IPS DF 4.7 (cell line): ENCODE results near the gene CEP250.
A peak's percentile ranks its signal among the peaks of the same experiment; 100 is the strongest.
"Not testable (repeated sequence)": the region's sequence is repeated elsewhere in the genome, so short reads cannot be mapped to it uniquely, and the experiment has no call there.

Source experiments
- DNase-seq: peaks from one replicate; pipeline ENCODE4 v3.0.0-alpha.2; 2013; ENCODE audit warnings: low spot score; ENCODE audit errors: extremely low read depth

Gene CEP250

GRCh38 chr20:35454881-35455609 lies at the start of gene CEP250:
Gene CEP250, plus strand, starts transcription at chr20:35455598. Its CDS starts 6,770 bp downstream, at chr20:35462368.
- DNase-seq, result peak; percentile 72

DNA sequence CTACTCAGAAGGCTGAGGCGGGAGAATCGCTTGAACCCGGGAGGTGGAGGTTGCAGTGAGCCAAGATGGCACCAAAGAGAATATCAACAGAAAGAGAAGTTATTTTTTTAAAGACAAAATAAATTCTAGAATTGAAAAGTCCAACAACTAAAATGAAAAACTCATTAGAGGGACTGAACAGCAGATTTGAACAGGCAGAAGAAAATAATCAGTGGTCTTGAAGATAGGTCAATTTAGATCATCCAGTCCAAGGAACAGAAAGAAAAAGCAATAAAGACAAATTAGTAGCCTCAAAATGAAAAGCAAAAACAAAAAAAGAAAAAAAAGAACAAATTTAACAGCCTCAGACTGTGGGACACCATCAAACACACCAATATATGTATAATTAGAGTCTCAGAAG lies 49.6 kb upstream of the CEP250 start:
- no peak for DNase-seq

DNA sequence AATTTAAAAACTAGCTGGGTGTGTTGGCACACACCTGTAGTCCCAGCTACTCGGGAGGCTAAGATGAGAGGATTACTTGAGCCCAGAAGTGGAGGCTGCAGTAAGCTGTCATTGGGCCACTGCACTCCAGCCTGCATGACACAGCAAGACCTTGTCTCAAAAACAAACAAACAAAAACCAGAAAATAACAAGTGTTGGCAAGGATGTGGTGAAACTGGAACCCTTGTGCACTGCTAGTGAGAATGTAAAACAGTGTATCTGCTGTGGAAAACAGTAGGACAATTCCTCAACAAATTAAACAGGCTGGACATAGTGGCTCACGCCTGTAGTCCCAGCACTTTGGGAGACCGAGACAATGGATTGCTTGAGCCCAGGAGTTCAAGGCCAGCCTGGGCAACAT lies 47.1 kb upstream of the CEP250 start:
- no peak for DNase-seq

DNA sequence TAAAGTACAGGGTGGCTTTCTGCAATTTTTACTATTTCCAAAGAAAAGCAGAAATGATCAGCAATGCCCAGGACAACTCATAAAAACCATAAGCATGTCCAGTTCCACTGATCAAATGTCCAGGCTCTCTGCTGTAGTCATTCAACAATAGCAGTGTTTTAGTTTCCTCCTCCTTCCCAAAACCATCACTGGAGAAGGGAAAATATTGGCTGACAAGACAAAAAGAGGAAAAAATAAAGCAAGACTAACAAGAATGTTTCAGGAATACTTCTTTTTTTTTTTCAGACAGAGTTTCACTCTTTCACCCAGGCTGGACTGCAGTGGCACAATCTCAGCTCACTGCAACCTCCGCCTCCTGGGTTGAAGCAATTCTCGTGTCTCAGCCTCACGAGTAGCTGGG lies 45.9 kb upstream of the CEP250 start:
- no peak for DNase-seq

DNA sequence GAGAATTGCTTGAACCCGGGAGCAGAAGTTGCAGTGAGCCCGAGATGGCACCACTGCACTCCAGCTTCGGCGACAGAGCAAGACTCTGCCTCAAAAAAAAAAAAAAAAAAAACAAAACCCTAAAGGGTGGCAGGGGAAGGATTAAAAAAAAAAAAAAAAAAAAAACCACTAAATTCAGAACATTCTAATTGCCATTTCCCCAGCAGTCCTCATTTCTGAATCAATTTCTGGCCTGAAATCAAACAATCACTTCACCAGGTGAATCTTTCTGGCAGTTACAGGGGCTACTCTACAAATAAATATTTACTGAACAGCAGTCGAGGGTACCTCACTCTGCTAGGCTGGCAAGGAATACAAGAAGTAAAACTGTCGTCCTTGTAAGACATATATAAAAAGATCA lies 44.8 kb upstream of the CEP250 start:
- DNase-seq, result no peak

GRCh38 chr20:35421322-35421721 lies 34.1 kb upstream of the CEP250 start:
- DNase-seq, result no peak

DNA sequence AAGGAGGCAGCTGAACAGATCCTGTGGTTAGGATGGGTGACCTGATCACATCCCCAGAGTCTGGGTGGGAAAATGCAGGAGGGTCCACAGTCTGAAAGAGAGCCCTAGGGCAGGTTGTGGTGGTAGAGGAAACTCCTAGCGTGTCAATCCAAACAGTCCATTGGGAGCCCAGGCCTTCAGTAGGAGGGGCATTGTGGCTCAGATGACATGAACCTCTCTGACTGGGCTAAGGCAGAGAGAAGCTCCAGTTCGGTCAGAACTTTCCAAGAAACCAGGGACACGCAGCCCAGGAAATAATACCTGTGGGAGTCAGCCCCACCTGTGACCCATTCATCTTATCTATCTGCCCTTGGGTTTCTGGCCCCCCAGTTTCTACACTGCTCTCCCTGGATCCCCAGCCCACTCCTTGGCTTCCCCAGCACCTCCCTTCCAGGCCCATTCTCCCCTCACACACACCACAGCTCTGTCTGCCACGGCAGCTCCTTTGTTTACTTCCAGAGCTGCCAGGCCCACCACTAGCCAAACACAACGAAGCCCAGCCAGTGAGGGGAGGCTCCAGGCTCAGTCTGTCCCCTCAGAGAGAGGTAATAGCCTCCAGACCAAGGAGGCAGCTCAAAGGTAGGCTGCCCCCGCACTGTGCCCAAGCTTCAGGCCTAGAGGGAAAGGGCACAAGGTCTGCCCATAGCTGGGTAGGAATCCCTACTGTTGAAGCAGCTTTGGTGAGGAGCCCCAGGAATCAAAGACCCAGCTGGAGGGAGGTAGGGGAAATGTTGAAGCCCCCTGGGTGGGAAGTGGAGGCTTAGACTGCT lies 23.6 kb upstream of the CEP250 start:
- DNase-seq, result no peak

DNA sequence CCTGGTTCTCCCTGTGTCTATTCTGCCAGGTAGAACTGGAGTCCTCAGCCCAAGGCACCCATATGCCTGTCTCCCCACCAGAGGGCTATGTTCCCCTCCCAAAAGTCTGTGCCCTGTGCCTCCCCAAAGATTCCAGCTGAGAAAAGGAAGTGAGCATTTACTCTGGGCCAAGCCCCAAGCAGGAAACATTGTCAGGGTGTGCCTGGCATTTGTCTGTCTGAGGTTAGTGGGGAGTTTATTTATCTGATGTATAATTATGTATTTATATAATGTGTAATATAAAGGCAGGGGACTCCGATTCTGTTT lies 23.0 kb upstream of the CEP250 start:
- no peak for DNase-seq

DNA sequence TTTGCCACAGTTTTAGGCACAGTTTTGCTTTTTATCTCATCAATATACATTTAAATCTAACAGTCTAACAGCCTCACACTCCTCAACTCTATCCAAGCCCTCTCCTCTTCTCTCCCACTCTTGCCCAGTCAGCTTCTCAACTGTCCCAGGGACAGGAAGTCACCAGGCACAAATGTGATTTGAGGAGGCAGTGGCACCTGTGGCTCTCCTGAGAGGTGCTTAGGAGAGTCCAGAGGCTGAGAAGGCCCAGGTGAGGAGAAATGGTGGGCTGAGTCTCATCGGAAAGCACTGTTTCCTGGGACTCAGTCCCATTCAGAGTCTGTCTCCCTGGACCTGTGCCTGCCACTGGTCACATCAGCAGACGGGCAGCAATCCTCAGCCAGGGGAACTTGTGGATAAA lies 22.1 kb upstream of the CEP250 start:
- DNase-seq, result no peak

GRCh38 chr20:35434085-35435005 lies 21.1 kb upstream of the CEP250 start:
- DNase-seq, result no peak

DNA sequence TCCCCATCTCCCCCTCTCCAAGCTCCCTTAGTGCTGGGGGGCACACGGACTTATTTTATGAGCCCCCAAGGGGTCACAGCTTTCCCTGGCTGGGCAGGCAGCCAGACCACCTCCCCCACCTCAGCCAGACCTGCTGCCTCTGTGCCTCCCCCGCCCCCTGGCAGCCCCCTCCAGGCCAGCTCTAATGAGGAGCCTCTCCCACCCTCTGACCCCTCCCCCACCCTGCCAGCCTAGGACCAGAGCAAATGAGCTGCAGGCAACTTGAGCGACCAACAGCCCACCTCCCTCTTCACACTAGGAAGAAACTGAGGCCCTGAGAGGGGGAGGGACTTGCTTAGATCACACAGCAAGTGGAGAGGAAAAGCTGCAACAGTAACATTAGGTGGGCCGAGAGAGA lies 19.2 kb upstream of the CEP250 start:
- DNase-seq, result no peak

DNA sequence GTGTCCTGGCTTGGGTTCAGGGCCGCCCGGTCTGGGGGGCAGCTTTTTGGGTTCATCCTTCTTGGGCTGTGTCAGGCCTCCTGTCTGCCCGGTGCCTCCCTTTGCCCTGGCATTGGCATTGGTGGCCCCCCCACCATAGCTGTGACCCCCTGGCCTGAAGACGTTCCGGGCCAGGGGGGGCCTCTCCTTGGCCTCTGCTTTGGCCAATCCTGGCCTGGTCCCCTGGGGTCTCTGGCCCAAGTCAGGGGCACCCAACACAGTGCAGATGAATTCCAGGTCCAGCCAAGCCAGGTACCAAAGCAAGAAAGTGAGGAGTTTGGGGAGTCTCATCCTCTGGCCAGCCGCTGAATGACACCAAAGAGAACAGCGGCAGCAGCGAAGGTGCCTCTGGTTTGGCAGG lies 17.8 kb upstream of the CEP250 start:
- no peak for DNase-seq

- DNase-seq, result no peak
Observed at GRCh38 chr20:35443003-35443402, 12.4 kb upstream of the CEP250 start.

DNA sequence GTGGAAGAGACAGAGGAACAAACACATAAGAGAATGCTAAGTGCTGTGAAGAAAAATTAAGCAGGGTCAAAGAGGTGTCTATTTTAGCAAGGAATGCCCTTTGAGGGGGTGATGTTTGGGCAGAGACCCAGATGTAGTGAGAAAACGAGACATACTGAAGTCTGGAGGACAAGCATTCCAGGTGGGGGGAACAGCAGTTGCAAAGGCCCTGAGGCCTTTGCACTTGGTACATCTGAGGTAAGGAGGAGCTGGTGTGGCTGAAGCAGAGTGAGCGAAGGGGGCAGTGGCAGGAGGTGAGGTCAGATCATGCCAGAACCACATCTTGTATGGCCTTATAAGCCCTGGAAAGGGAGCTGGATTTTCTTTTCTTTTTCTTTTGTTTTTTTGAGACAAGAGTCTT lies 11.2 kb upstream of the CEP250 start:
- DNase-seq, result no peak

DNA sequence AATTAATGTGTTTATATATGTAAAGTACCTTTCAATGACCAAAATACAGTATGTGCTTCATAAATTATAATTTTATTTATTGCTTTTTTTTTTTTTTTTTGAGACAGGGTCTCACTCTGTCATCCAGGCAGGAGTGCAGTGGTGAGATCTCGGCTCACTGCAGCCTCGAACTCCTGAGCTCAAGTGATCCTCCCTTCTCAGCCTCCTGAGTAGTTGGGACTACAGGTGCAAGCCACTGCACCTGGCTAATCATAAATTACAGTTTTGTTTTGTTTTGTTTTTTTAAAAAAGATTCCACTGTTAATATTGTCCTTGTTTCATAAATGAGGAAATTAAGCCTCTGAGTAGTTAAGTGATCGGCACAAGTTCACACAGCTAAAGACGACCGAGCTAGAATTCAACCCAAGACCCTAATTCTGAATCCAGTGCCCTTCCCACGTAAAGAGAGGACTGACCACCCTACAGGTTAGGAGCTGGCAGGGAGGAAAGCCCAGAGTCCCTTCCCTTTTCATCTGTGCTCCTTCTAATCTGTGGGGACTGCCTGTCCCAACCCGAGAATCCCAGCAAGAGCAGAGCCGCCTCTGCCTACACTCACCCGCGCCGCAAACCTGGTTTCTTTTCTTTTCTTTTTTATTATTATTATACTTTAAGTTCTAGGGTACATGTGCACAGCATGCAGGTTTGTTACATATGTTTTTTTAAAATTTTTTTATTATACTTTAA lies 8.9 kb upstream of the CEP250 start:
- DNase-seq, result no peak

GRCh38 chr20:35447082-35447789 lies 8.2 kb upstream of the CEP250 start:
- DNase-seq, result no peak

GRCh38 chr20:35448788-35449373 lies 6.5 kb upstream of the CEP250 start:
- DNase-seq, result no peak

DNA sequence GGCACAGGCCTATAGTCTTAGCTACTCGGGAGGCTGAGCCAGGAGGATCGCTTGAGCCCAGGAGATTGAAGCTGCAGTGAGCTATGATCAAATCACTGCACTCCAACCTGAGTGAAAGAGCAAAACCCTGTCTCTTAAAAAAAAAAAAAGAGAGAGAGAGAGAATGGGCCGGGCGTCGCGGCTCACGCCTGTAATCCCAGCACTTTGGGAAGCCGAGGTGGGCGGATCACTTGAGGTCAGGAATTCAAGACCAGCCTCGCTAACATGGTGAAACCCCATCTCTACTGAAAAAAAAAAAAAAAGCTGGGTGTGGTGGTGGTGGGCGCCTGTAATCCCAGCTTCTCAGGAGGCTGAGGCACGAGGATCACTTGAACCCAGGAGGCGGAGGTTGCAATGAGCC lies 5.5 kb upstream of the CEP250 start:
- not testable (repeated sequence) for DNase-seq

DNA sequence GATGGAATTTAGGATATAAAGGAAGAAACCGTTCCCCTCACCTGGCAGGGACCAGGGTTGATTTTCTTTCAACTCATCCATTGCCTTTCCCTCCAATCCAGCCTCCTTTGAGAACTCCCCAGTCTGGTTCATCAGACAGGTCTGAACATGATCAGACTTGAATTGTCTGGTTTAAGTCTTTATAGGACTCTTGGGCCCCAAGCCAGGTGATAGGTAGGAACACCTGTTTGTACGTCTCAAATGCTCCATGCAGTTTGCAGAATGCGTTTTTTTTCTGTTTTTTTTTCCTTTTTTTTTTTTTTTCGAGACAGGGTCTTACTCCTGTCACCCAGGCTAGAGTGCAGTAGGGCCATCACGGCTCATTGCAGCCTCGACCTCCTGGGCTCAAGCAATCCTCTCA lies 4.1 kb upstream of the CEP250 start:
- DNase-seq, result no peak

- DNase-seq, result no peak
Observed at GRCh38 chr20:35453647-35454046, 1.8 kb upstream of the CEP250 start.
